ENCODE data around the gene SLC5A6. TPM values are rescaled to one million over a fixed set of nuclear protein-coding genes. Genes with fewer than 3 reads are reported as not detected.
A peak's percentile ranks its signal among the peaks of the same experiment; 100 is the strongest.

SLC5A6 gene
- polyA plus RNA-seq, 1 experiment: 33.7 TPM

DNA sequence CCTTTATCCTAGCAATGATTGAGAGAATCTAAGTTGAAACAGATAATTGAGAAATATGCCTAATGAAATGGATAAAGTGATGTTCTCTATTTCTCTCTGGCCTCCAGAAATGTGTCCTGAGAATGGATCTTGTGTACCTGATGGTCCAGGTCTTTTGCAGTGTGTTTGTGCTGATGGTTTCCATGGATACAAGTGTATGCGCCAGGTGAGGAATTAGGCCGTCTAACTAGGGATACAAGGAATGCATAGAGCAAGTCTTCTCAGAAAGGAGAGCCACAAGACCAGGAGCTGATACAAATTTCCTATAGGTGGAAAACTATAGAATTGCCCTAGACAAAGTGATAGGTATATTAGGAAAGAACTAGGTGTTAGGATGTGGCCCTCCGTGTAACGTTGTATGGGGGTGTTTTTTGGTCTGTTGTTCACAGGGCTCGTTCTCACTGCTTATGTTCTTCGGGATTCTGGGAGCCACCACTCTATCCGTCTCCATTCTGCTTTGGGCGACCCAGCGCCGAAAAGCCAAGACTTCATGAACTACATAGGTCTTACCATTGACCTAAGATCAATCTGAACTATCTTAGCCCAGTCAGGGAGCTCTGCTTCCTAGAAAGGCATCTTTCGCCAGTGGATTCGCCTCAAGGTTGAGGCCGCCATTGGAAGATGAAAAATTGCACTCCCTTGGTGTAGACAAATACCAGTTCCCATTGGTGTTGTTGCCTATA, 4.5 kb upstream of the SLC5A6 start:
- DNase-seq (ENCODE audit: low read depth): no peak
- ChIA-PET CTCF (interaction anchor here (1.0 to 1.4 kb wide), 3 partner anchors 11 to 63 kb away, joined by 3 read pairs; no protein-coding TSS in a partner anchor), POLR2A (no interaction called here)
- Histone ChIP-seq H3K36me3 (ENCODE audit: control insufficient read depth, insufficient read depth, low read length) (peaks cover 3% of the 10 kb centered on the region; the same call in 1 of the 2 replicates), H3K4me3 (ENCODE audit: low read depth, low read length) (peak overlapping the region; percentile 71), H3K27me3 (ENCODE audit: control insufficient read depth, insufficient read depth, low read length) (no peaks in the 10 kb centered on the region)
- TF ChIP-seq, protein P1, sequence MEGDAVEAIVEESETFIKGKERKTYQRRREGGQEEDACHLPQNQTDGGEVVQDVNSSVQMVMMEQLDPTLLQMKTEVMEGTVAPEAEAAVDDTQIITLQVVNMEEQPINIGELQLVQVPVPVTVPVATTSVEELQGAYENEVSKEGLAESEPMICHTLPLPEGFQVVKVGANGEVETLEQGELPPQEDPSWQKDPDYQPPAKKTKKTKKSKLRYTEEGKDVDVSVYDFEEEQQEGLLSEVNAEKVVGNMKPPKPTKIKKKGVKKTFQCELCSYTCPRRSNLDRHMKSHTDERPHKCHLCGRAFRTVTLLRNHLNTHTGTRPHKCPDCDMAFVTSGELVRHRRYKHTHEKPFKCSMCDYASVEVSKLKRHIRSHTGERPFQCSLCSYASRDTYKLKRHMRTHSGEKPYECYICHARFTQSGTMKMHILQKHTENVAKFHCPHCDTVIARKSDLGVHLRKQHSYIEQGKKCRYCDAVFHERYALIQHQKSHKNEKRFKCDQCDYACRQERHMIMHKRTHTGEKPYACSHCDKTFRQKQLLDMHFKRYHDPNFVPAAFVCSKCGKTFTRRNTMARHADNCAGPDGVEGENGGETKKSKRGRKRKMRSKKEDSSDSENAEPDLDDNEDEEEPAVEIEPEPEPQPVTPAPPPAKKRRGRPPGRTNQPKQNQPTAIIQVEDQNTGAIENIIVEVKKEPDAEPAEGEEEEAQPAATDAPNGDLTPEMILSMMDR (IDR thresholded peaks at IDR 0.05; ENCODE audit: insufficient read depth, low read depth, low read length): no peak

DNA sequence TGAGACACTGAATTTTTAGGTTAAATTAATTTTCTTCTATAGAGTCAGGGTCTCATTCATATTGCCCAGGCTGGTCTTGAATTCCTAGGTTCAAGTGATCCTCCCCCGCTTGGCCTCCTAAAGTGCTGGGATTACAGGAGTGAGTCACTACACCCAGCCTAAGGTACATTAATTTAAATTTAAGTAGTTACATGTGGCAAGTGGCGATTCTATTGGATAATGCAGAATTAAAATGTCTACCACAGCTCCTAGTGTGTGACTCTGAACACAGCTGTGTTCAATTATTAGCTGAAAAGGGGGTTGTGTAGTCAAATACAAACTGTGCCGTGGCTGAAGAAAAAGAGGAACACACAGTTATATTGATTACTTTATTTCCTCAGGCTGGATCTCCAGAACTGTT, 2.9 kb upstream of the SLC5A6 start:
- ChIA-PET POLR2A (no interaction called here), CTCF (interaction anchor here (1.0 to 1.3 kb wide), 2 partner anchors 87 to 90 kb away, joined by 3 read pairs; no protein-coding TSS in a partner anchor)
- TF ChIP-seq, protein P1 (IDR thresholded peaks at IDR 0.05; ENCODE audit: insufficient read depth, low read depth, low read length): no peak
- Histone ChIP-seq H3K4me3 (ENCODE audit: low read depth, low read length) (no peak overlapping the region), H3K36me3 (ENCODE audit: control insufficient read depth, insufficient read depth, low read length) (no peaks in the 10 kb centered on the region; the same call in 1 of the 2 replicates), H3K27me3 (ENCODE audit: control insufficient read depth, insufficient read depth, low read length) (no peaks in the 10 kb centered on the region)
- no peak for DNase-seq (ENCODE audit: low read depth)

DNA sequence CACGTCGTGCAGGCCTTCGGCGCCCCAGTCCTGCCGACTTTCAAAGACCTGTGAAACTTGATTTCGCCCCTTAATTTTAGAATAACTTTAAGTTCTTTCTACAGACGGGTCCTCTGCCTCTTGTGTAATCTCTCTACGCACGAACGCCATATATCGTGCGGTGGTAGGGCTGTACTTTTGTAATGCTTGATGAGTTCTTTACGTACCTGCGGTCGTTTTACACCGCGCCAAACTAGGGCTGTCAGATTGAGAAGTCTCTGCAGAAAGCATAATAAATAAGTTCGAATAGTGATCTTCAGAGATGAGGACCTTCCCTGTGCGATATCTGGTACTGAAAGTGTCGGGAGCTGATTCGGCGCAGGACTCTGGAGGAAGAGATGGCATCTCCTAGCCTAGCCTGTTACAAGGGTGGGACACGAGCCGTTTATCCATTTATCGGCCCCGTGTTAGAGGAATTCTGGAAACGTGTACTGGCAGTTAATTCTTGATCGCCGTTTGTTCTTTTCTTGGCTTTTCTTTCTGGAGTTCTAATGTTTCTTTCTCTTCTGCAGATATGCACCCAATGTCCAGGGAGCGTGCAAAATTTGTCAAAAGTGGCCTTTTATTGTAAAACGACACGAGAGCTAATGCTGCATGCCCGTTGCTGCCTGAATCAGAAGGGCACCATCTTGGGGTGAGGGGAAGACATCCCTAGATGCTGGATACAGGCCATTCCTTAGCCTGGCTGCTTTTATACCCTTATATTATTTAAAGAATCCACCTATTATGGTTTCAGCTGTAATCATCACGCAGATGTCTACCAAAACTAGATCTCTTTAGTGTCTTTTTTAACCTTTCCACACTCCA, 781 bp upstream of the SLC5A6 start:
- DNase-seq (ENCODE audit: low read depth): no peak
- CTCF ChIA-PET: interaction anchor here (1.0 kb wide), 1 partner anchor 37 kb away, joined by 3 read pairs; no protein-coding TSS in a partner anchor
- POLR2A ChIA-PET: interaction anchor here (0.6 to 0.7 kb wide), 3 partner anchors 17 to 1170 kb away, joined by 3 to 10 read pairs (median 5); no protein-coding TSS in a partner anchor
- peaks cover 3% of the 10 kb centered on the region for H3K36me3 ChIP-seq (ENCODE audit: control insufficient read depth, insufficient read depth, low read length)
- peak overlapping the region; percentile 87 for H3K4me3 ChIP-seq (ENCODE audit: low read depth, low read length)
- TF ChIP-seq, protein P1 (IDR thresholded peaks at IDR 0.05; ENCODE audit: insufficient read depth, low read depth, low read length): no peak
- no peaks in the 10 kb centered on the region for H3K27me3 ChIP-seq (ENCODE audit: control insufficient read depth, insufficient read depth, low read length)

DNA sequence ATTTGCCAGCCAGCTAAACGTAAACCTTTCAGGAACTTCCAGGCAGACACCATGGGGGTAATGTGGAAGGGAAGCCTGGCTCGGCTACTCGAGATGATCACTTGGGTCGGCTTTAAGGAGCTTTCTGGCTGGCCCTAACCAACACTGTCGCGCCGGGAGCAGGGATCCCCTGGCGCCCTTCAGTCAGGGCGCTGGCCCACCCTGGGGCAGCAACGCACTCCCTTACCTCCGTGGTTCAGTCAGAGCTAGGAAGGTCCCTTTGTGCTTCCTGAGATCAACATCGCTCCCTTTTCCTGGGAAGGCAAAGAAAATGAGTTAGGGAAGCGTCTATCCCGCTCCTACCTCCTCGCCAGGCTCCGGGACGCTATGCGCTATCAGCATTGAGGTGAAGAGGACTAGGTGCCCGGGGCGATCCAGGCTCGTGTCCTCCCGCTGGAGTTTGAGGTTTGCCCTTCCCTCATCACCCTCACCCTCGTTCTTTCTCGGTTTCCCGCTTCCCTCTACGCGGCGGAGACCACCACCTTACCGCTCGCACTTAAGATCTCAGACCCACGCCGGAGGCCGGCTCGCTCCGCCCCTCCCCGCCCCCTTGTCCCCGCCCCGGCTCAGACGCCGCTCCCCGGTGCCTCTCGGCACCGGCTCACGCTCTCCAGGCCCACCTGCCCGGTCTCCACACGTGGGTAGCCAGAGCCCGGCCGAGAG, 676 bp downstream of the SLC5A6 start:
- Histone ChIP-seq H3K36me3 (ENCODE audit: control insufficient read depth, insufficient read depth, low read length) (peaks cover 8% of the 10 kb centered on the region), H3K4me3 (ENCODE audit: low read depth, low read length) (peak overlapping the region; percentile 87), H3K27me3 (ENCODE audit: control insufficient read depth, insufficient read depth, low read length) (no peaks in the 10 kb centered on the region)
- TF ChIP-seq, protein P1 (IDR thresholded peaks at IDR 0.05; ENCODE audit: insufficient read depth, low read depth, low read length): no peak
- POLR2A ChIA-PET: interaction anchor here (0.6 to 0.7 kb wide), 3 partner anchors 77 to 1595 kb away, joined by 3 to 7 read pairs (median 3); partner anchors contain the start of gene PREB
- no peak for DNase-seq (ENCODE audit: low read depth)
- CTCF ChIA-PET: interaction anchor here (0.6 to 1.1 kb wide), 3 partner anchors 11 to 68 kb away, joined by 3 read pairs; no protein-coding TSS in a partner anchor

All from BJ (cell line).